RWPE1 (cell line): ENCODE data around the gene RIC3.

Experiments
- CTCF ChIA-PET: fragments of 350-600 bp; sonication (Branson Sonifier 250); formaldehyde crosslinking; extraction: SDS; loops from one replicate; lab custom pipeline; 2021; lab: Yijun Ruan, JAX
- POLR2A ChIA-PET: fragments of 400-600 bp; formaldehyde crosslinking; extraction: SDS; loops from one replicate; lab custom pipeline; 2020; ENCODE audit warnings: antibody characterized with exemption; ENCODE audit not compliant: low non-redundant PET; lab: Yijun Ruan, JAX
- DNase-seq: peaks from one replicate; pipeline ENCODE4 v3.0.0; 2012; ENCODE audit warnings: low spot score
- H3K27ac ChIP-seq: fragments of 450-650 bp; 2 replicates; pipeline ENCODE4 v1.5.1; 2017
- CTCF ChIP-seq: fragments of 450-650 bp; conservative IDR thresholded peaks from 2 replicates; pipeline ENCODE4 v1.5.1; 2017; ENCODE audit warnings: low read depth, mild to moderate bottlenecking

Gene RIC3

DNA sequence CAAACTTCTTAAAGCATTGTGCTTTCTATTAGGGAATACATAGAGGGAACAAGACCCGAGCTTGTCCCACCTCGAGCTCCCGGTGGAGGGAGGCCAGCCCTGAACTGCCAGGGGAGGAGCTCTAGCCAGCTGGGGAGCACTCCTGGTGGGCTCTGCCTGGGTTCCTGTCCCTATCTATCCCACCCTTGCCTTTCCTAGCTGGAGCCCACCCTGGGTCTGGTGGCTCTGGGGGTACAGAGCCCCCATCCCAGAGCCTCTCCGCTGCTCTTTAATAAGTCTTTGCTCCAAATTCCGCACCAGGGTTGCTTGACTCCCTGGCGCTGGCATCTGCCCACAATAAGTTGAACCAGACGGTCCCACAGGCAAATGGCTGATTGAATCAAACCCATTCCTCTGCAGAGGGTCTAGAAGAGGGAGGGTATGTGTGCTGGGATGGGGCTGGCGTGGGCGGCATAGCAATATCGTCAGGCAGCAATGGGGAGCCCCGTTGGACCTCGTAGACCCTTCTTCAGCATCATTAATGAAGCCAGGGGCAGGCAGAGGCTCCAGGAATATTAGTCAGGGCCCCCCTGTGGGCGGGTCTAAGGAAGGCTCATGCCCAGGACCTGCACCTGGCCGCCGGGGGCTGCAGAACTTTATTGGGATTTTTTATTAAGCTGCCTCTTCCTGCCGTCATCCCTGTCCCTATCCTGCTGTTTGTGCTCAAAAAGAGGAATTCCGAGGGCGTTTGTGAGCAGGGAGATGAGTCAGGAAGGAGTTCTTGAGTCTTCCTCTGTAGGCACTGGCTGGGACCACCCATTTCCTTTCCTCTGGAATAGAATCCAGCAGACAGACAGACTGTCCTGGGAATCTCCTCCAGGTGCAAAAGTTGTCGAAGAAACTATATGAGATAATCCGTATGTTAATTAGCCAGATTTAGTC, 38.5 kb upstream of the RIC3 start:
- ChIA-PET CTCF (interaction anchor here (2.7 kb wide), 1 partner anchor 13 kb away, joined by 16 read pairs; no protein-coding TSS in a partner anchor), POLR2A (no interaction called here)
- no peak for TF ChIP-seq CTCF
- no peak for DNase-seq
- H3K27ac ChIP-seq: no peak overlapping the region

DNA sequence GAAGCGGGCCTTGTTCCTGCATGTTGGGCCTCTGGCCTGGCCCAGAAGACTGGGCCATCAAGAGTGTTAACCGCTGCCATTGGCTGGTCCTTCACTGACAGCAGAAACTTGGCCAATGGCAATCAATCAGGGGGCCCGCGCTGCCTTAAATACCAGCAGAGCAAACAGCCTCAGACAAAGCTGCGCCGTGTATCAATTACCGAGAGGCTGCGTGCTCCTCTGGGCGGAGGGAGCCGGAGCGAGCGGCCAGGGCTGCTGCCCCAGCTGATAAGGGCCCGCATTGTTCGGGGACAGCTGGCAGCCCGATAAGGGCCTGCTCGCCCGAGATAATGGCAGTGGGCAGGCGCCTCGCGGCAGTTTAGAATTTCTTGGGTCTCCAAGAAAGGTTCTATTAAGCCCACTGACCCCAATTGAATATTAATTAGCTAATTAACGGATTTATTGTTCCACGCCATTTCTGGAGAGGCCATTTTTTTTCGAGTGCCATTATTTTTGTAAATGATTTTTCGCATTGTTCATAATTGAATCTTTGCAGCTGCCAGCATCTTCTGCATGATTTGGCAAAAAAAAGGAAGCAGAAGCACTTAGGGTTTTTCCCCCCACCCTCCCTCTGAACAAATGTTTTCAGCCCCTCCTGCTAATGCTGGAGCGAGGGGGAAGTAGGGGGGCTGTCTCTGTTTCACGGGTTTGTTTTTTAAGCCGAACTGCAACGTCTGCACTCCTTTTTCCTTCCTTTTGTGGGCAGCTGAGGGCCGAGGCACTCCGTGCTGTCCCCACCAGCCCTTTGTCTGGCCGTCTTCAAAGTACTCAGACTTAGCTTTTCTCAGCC, 37.6 kb upstream of the RIC3 start:
- POLR2A ChIA-PET: no interaction called here
- CTCF ChIA-PET: interaction anchor here (2.7 kb wide), 1 partner anchor 14 kb away, joined by 16 read pairs; no protein-coding TSS in a partner anchor
- no peak for TF ChIP-seq CTCF
- no peak overlapping the region for H3K27ac ChIP-seq
- DNase-seq: no peak

- H3K27ac ChIP-seq: no peak overlapping the region
- no peak for TF ChIP-seq CTCF
- CTCF ChIA-PET: interaction anchor here (2.7 kb wide), 1 partner anchor 14 kb away, joined by 16 read pairs; no protein-coding TSS in a partner anchor
- POLR2A ChIA-PET: no interaction called here
- no peak for DNase-seq
These were observed 36.7 kb upstream of the RIC3 start for GRCh38 chr11:8205566-8205965.

DNA sequence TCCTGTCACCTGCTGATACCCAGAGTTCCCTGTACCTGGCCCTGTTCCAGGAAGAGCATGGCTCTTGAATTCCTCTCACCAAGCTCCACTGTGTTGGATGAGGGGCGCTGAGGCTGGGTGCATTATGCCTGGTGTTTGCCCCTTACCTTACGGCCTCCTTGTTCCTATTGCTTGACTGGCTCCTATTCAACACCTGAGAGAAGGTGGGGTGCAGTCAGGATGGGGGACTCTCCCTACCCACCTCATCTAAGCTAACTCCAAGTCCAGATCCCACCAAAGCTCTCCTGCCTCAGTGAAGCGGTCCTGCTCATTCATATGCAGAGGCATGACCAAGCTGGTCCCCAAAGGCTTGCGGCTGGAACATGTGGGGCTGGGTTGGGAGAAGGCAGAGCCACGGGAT, 35.8 kb upstream of the RIC3 start:
- TF ChIP-seq CTCF: no peak
- no peak overlapping the region for H3K27ac ChIP-seq
- DNase-seq: no peak
- POLR2A ChIA-PET: no interaction called here
- CTCF ChIA-PET: interaction anchor here (0.6 to 0.9 kb wide), 2 partner anchors 12 to 59 kb away, joined by 3 read pairs; partner anchors contain the start of gene LMO1

GRCh38 chr11:8204025-8204424, 35.2 kb upstream of the RIC3 start:
- CTCF ChIA-PET: interaction anchor here (0.6 to 0.9 kb wide), 3 partner anchors 11 to 171 kb away, joined by 3 read pairs; partner anchors contain the start of gene LMO1
- DNase-seq: no peak

More at GRCh38 chr11:8204025-8204424, 35.2 kb upstream of the RIC3 start:
- POLR2A ChIA-PET: no interaction called here
- no peak overlapping the region for H3K27ac ChIP-seq
- no peak for TF ChIP-seq CTCF
